GM12878 (cell line): ENCODE data around the gene JUN.

Source experiments
- BACH1 ChIP-seq: fragments of 450-650 bp; IDR thresholded peaks from 2 replicates; pipeline ENCODE4 v1.6.1; 2017; ENCODE audit warnings: mild to moderate bottlenecking, borderline replicate concordance
- CREM ChIP-seq: IDR thresholded peaks from 2 replicates; pipeline ENCODE4 v1.6.1; 2014; ENCODE audit warnings: antibody characterized with exemption, low read depth
- CTCF ChIP-seq, 3 experiments: IDR thresholded peaks in 2 of 3; conservative IDR thresholded peaks in 1 of 3; 2 replicates each; pipeline ENCODE4 v1.5.1; 2011; ENCODE audit warnings: low read depth in 3 of 3, low read length in 3 of 3, mild to moderate bottlenecking in 3 of 3, control low read depth in 2 of 3, moderate library complexity in 2 of 3, inconsistent platforms in 1 of 3, mixed read lengths in 1 of 3; ENCODE audit not compliant: control insufficient read depth in 2 of 3, insufficient read depth in 1 of 3; ENCODE audit errors: extremely low read depth in 1 of 3
- IRF3 ChIP-seq: fragments of 450-650 bp; IDR thresholded peaks from 2 replicates; pipeline ENCODE4 v1.6.1; 2014; ENCODE audit warnings: mild to moderate bottlenecking
- JUNB ChIP-seq: IDR thresholded peaks from 2 replicates; pipeline ENCODE4 v1.6.1; 2016; ENCODE audit warnings: antibody characterized with exemption, mild to moderate bottlenecking
- MLLT1 ChIP-seq: fragments of 450-650 bp; IDR thresholded peaks from 2 replicates; pipeline ENCODE4 v1.6.1; 2016; ENCODE audit warnings: mild to moderate bottlenecking
- MTA3 ChIP-seq: IDR thresholded peaks from 2 replicates; pipeline ENCODE4 v1.6.1; 2012; ENCODE audit warnings: low read length, inconsistent platforms, borderline replicate concordance
- NR2C2 ChIP-seq: IDR thresholded peaks from 2 replicates; pipeline ENCODE4 v1.6.1; 2011; ENCODE audit warnings: borderline replicate concordance, low read depth; ENCODE audit not compliant: control insufficient read depth, insufficient read length
- SIN3A ChIP-seq: IDR thresholded peaks from 2 replicates; pipeline ENCODE4 v1.6.1; 2012; ENCODE audit warnings: low read depth, low read length, improper control_type of control experiment
- SRF ChIP-seq, 2 experiments: IDR thresholded peaks; 2 replicates each; pipeline ENCODE4 v1.6.1; 2011; ENCODE audit warnings: low read depth in 2 of 2, low read length in 2 of 2, mild to moderate bottlenecking in 1 of 2, moderate library complexity in 1 of 2
- ZNF274 ChIP-seq: IDR thresholded peaks from one replicate; pipeline ENCODE4 v1.8.0; 2011; ENCODE audit not compliant: insufficient read length, insufficient read depth

GRCh38 chr1:58812926-58813325 lies 29.1 kb upstream of the JUN start:
- TF ChIP-seq CTCF (IDR thresholded peaks at IDR 0.05 in 2 of 3, conservative IDR thresholded peaks at IDR 0.05 in 1 of 3; ENCODE audit: control insufficient read depth in 2 of 3, extremely low read depth in 1 of 3, insufficient read depth in 1 of 3, low read depth in 3 of 3, low read length in 3 of 3) (no peak), JUNB (no peak), MLLT1 (no peak), ZNF274 (no peak), SRF (IDR thresholded peaks at IDR 0.05; ENCODE audit: low read depth in 2 of 2, low read length in 2 of 2) (no peak), CREM (no peak), MTA3 (no peak), IRF3 (no peak), BACH1 (no peak), NR2C2 (no peak), SIN3A (no peak)
